ENCODE measurements around the gene AKR1E2.

AKR1E2 gene

DNA sequence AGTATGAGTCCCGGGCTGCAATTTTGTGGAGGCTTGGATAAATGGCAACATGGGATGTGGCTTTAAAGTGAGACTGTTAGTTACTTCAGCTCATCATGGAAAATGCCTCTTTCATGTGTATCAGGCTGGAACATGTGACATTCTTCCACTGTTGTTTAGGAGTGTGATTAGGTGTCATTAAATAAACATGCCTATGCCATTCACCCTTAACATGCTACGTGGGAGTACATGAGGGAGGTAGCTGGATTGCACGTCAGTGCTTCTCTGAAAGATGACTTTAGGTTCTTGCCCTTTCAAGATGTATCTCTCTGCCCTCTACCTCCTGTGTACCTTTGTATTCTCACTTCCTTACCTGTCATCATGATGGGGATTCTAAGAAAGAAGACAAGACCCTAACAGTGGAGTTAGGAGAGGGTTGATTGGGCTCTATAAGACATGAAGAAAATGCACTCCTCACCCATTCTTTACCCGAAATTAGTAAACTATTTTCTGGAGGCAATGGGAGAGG, 8.9 kb downstream of the AKR1E2 start (continued):
- TF ChIP-seq, protein P1, sequence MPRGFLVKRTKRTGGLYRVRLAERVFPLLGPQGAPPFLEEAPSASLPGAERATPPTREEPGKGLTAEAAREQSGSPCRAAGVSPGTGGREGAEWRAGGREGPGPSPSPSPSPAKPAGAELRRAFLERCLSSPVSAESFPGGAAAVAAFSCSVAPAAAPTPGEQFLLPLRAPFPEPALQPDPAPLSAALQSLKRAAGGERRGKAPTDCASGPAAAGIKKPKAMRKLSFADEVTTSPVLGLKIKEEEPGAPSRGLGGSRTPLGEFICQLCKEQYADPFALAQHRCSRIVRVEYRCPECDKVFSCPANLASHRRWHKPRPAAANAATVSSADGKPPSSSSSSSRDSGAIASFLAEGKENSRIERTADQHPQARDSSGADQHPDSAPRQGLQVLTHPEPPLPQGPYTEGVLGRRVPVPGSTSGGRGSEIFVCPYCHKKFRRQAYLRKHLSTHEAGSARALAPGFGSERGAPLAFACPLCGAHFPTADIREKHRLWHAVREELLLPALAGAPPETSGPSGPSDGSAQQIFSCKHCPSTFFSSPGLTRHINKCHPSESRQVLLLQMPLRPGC (tag by site-specific recombination; IDR thresholded peaks at IDR 0.05) = no peak
- TF ChIP-seq OSR2 (tag by site-specific recombination; IDR thresholded peaks at IDR 0.05) = no peak
- no peak for TF ChIP-seq MZF1 (tag by site-specific recombination; IDR thresholded peaks at IDR 0.05; ENCODE audit: borderline replicate concordance)
- no peak for TF ChIP-seq ZFP41 (tag by site-specific recombination; IDR thresholded peaks at IDR 0.05; ENCODE audit: borderline replicate concordance)
- no peak for TF ChIP-seq ZNF423 (tag by site-specific recombination; IDR thresholded peaks at IDR 0.05)
- TF ChIP-seq, protein P2, sequence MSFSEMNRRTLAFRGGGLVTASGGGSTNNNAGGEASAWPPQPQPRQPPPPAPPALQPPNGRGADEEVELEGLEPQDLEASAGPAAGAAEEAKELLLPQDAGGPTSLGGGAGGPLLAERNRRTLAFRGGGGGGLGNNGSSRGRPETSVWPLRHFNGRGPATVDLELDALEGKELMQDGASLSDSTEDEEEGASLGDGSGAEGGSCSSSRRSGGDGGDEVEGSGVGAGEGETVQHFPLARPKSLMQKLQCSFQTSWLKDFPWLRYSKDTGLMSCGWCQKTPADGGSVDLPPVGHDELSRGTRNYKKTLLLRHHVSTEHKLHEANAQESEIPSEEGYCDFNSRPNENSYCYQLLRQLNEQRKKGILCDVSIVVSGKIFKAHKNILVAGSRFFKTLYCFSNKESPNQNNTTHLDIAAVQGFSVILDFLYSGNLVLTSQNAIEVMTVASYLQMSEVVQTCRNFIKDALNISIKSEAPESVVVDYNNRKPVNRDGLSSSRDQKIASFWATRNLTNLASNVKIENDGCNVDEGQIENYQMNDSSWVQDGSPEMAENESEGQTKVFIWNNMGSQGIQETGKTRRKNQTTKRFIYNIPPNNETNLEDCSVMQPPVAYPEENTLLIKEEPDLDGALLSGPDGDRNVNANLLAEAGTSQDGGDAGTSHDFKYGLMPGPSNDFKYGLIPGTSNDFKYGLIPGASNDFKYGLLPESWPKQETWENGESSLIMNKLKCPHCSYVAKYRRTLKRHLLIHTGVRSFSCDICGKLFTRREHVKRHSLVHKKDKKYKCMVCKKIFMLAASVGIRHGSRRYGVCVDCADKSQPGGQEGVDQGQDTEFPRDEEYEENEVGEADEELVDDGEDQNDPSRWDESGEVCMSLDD (tag by site-specific recombination; IDR thresholded peaks at IDR 0.05) = no peak
- TF ChIP-seq ZNF274 (IDR thresholded peaks at IDR 0.05; ENCODE audit: low read length) = no peak
- no peak for TF ChIP-seq ZNF274 (tag by site-specific recombination; IDR thresholded peaks at IDR 0.05; ENCODE audit: borderline replicate concordance)

DNA sequence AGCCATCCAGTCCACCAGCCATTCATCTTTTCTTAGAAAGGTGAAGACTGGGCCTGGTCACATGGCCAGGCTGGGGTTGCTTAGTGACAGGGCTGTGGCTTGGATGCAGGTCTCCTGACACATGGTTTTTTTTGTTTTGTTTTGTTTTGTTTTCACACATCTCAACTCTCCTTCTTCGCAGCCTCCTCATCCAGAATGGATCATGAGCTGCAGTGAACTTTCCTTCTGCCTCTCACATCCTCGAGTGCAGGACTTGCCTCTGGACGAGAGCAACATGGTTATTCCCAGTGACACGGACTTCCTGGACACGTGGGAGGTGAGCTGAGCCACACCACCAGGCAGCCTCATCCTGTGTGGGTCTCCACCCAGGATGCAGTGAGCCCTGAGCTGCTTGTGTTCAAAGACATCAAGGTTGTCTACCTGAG, 9.5 kb downstream of the AKR1E2 start:
- Histone ChIP-seq H3K27ac (ENCODE audit: extremely low read depth, low read depth, low read length) (no peak overlapping the region), H3K4me3 (ENCODE audit: low read depth, low read length) (no peak overlapping the region), H3K4me1 (ENCODE audit: control insufficient read depth, insufficient read depth, low read length) (no peaks in the 10 kb centered on the region), H3K9me3 (ENCODE audit: control insufficient read depth, insufficient read depth, low read depth, low read length) (no peaks in the 10 kb centered on the region), H3K36me3 (ENCODE audit: control insufficient read depth in 2 of 2, insufficient read depth in 1 of 2, low read length in 2 of 2) (no peaks in the 10 kb centered on the region)
- CTCF ChIA-PET = interaction anchor here (2.1 to 12.0 kb wide), 2 partner anchors 15 to 447 kb away, joined by 6 to 93 read pairs; no protein-coding TSS in a partner anchor
- POLR2A ChIA-PET = no interaction called here
- TF ChIP-seq, protein P3, sequence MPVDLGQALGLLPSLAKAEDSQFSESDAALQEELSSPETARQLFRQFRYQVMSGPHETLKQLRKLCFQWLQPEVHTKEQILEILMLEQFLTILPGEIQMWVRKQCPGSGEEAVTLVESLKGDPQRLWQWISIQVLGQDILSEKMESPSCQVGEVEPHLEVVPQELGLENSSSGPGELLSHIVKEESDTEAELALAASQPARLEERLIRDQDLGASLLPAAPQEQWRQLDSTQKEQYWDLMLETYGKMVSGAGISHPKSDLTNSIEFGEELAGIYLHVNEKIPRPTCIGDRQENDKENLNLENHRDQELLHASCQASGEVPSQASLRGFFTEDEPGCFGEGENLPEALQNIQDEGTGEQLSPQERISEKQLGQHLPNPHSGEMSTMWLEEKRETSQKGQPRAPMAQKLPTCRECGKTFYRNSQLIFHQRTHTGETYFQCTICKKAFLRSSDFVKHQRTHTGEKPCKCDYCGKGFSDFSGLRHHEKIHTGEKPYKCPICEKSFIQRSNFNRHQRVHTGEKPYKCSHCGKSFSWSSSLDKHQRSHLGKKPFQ (tag by site-specific recombination; IDR thresholded peaks at IDR 0.05) = no peak
- TF ChIP-seq OVOL3 (tag by site-specific recombination; IDR thresholded peaks at IDR 0.05) (no peak), ZNF548 (tag by site-specific recombination; IDR thresholded peaks at IDR 0.05) (no peak), ZNF10 (tag by site-specific recombination; IDR thresholded peaks at IDR 0.05) (no peak), ZNF792 (tag by site-specific recombination; IDR thresholded peaks at IDR 0.05) (no peak), ZNF138 (tag by site-specific recombination; IDR thresholded peaks at IDR 0.05; ENCODE audit: borderline replicate concordance) (no peak), ZFP69B (tag by site-specific recombination; IDR thresholded peaks at IDR 0.05) (no peak), ZNF433 (tag by site-specific recombination; IDR thresholded peaks at IDR 0.05; ENCODE audit: low read depth) (no peak), SP2 (tag by site-specific recombination; IDR thresholded peaks at IDR 0.05) (no peak), ZNF221 (tag by site-specific recombination; IDR thresholded peaks at IDR 0.05; ENCODE audit: borderline replicate concordance) (no peak), PRDM1 (tag by site-specific recombination; IDR thresholded peaks at IDR 0.05) (no peak), KLF1 (tag by site-specific recombination; IDR thresholded peaks at IDR 0.05) (no peak), ZNF366 (tag by site-specific recombination; conservative IDR thresholded peaks at IDR 0.05) (no peak), ZNF629 (tag by site-specific recombination; IDR thresholded peaks at IDR 0.05) (no peak), GLIS2 (tag by site-specific recombination; IDR thresholded peaks at IDR 0.05) (no peak)
- TF ChIP-seq, protein P4, sequence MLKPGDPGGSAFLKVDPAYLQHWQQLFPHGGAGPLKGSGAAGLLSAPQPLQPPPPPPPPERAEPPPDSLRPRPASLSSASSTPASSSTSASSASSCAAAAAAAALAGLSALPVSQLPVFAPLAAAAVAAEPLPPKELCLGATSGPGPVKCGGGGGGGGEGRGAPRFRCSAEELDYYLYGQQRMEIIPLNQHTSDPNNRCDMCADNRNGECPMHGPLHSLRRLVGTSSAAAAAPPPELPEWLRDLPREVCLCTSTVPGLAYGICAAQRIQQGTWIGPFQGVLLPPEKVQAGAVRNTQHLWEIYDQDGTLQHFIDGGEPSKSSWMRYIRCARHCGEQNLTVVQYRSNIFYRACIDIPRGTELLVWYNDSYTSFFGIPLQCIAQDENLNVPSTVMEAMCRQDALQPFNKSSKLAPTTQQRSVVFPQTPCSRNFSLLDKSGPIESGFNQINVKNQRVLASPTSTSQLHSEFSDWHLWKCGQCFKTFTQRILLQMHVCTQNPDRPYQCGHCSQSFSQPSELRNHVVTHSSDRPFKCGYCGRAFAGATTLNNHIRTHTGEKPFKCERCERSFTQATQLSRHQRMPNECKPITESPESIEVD (tag by site-specific recombination; IDR thresholded peaks at IDR 0.05) = no peak
- TF ChIP-seq, protein P5, sequence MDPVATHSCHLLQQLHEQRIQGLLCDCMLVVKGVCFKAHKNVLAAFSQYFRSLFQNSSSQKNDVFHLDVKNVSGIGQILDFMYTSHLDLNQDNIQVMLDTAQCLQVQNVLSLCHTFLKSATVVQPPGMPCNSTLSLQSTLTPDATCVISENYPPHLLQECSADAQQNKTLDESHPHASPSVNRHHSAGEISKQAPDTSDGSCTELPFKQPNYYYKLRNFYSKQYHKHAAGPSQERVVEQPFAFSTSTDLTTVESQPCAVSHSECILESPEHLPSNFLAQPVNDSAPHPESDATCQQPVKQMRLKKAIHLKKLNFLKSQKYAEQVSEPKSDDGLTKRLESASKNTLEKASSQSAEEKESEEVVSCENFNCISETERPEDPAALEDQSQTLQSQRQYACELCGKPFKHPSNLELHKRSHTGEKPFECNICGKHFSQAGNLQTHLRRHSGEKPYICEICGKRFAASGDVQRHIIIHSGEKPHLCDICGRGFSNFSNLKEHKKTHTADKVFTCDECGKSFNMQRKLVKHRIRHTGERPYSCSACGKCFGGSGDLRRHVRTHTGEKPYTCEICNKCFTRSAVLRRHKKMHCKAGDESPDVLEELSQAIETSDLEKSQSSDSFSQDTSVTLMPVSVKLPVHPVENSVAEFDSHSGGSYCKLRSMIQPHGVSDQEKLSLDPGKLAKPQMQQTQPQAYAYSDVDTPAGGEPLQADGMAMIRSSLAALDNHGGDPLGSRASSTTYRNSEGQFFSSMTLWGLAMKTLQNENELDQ (tag by site-specific recombination; IDR thresholded peaks at IDR 0.05; ENCODE audit: low read depth) = no peak
- TF ChIP-seq, protein P6, sequence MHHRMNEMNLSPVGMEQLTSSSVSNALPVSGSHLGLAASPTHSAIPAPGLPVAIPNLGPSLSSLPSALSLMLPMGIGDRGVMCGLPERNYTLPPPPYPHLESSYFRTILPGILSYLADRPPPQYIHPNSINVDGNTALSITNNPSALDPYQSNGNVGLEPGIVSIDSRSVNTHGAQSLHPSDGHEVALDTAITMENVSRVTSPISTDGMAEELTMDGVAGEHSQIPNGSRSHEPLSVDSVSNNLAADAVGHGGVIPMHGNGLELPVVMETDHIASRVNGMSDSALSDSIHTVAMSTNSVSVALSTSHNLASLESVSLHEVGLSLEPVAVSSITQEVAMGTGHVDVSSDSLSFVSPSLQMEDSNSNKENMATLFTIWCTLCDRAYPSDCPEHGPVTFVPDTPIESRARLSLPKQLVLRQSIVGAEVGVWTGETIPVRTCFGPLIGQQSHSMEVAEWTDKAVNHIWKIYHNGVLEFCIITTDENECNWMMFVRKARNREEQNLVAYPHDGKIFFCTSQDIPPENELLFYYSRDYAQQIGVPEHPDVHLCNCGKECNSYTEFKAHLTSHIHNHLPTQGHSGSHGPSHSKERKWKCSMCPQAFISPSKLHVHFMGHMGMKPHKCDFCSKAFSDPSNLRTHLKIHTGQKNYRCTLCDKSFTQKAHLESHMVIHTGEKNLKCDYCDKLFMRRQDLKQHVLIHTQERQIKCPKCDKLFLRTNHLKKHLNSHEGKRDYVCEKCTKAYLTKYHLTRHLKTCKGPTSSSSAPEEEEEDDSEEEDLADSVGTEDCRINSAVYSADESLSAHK (tag by site-specific recombination; IDR thresholded peaks at IDR 0.05) = no peak

Measured in HEK293 (cell line).